PC-9 (cell line): ENCODE measurements around the gene VAC14. TPM values are rescaled to one million over a fixed set of nuclear protein-coding genes. Genes with fewer than 3 reads are reported as not detected.

Experiments
- BruUV-seq: library from RNA; stranded (reverse); fragments of 400-500 nt; replicated peaks from 2 replicates; lab custom pipeline; 2021; lab: Mats Ljungman, UMichigan
- CTCF ChIA-PET: fragments of 300-600 bp; sonication (Branson Sonifier 250); formaldehyde crosslinking; loops from one replicate; lab custom pipeline; 2022; ENCODE audit warnings: antibody characterized with exemption; lab: Charles Lee
- POLR2A ChIA-PET: fragments of 300-600 bp; sonication (Branson Sonifier 250); formaldehyde crosslinking; loops from one replicate; lab custom pipeline; 2022; ENCODE audit warnings: antibody characterized with exemption; ENCODE audit not compliant: unreplicated experiment; lab: Charles Lee
- DNase-seq, 2 experiments: peaks; one replicate each; pipeline versions ENCODE4 v3.0.0 to v3.0.0-alpha.2; 2015 to 2022; ENCODE audit warnings: mixed read lengths in 1 of 2
- H2AFZ ChIP-seq: fragments of 200-600 bp; sonication (generic); 2 replicates; pipeline ENCODE4 v1.8.1; 2017; ENCODE audit warnings: antibody characterized with exemption
- H3F3A ChIP-seq: fragments of 200-600 bp; sonication (generic); 2 replicates; pipeline ENCODE4 v1.8.1; 2017; ENCODE audit warnings: antibody characterized with exemption, mild to moderate bottlenecking, low read depth; ENCODE audit not compliant: insufficient read depth
- H3K27ac ChIP-seq: fragments of 200-600 bp; sonication (generic); 2 replicates; pipeline ENCODE4 v1.6.1; 2016; ENCODE audit warnings: mixed run types
- H3K27me3 ChIP-seq: fragments of 200-600 bp; sonication (generic); 2 replicates; pipeline ENCODE4 v1.6.1; 2016; ENCODE audit warnings: low read depth, mixed run types; ENCODE audit not compliant: insufficient read depth
- H3K36me3 ChIP-seq: fragments of 200-600 bp; sonication (generic); 2 replicates; pipeline ENCODE4 v1.6.1; 2016; ENCODE audit warnings: low read depth, mixed run types
- H3K4me1 ChIP-seq: fragments of 200-600 bp; sonication (generic); replicated peaks from 2 replicates; pipeline ENCODE4 v1.6.1; 2016; ENCODE audit warnings: mixed run types; ENCODE audit not compliant: insufficient read depth
- H3K4me2 ChIP-seq: fragments of 200-600 bp; sonication (generic); 2 replicates; pipeline ENCODE4 v1.6.1; 2017; ENCODE audit warnings: mixed run types
- H3K4me3 ChIP-seq: fragments of 200-600 bp; sonication (generic); 2 replicates; pipeline ENCODE4 v1.6.1; 2016; ENCODE audit warnings: mixed run types
- H3K79me2 ChIP-seq: fragments of 200-600 bp; sonication (generic); 2 replicates; pipeline ENCODE4 v1.6.1; 2017; ENCODE audit warnings: low read depth, mixed run types
- H3K9me2 ChIP-seq: fragments of 200-600 bp; sonication (generic); 2 replicates; pipeline ENCODE4 v1.8.1; 2017; ENCODE audit warnings: mild to moderate bottlenecking; ENCODE audit not compliant: insufficient read depth
- H3K9me3 ChIP-seq: fragments of 200-600 bp; sonication (generic); 2 replicates; pipeline ENCODE4 v1.8.1; 2016; ENCODE audit warnings: low read depth; ENCODE audit not compliant: insufficient read depth
- H4K20me1 ChIP-seq: fragments of 200-600 bp; sonication (generic); 2 replicates; pipeline ENCODE4 v1.8.1; 2017; ENCODE audit not compliant: insufficient read depth
- EZH2 ChIP-seq: fragments of 200-600 bp; sonication (generic); IDR thresholded peaks from 2 replicates; pipeline ENCODE4 v1.8.0; 2017; ENCODE audit warnings: antibody characterized with exemption, low read depth
- intact Hi-C: fragments of 100-400 bp; cut with micrococcal nuclease; formaldehyde crosslinking; loops from one replicate; pipeline ENCODE4 v1.10.0; 2022; ENCODE audit not compliant: unreplicated experiment
- total RNA-seq: library from RNA; stranded (reverse); gene quantifications from 2 replicates; pipeline ENCODE4 v1.2.3, GENCODE V29; 2021
- TF ChIP-seq, protein P1 (sequence below): fragments of 200-600 bp; sonication (generic); conservative IDR thresholded peaks from 2 replicates; pipeline ENCODE4 v1.6.1; 2017; ENCODE audit warnings: mixed run types, antibody characterized with exemption, mild to moderate bottlenecking, moderate library complexity

The VAC14 gene
- total RNA-seq, 1 experiment from 2014 or later: 46.8 TPM

- CTCF ChIA-PET: interaction anchor here (0.6 kb wide), 1 partner anchor 12 kb away, joined by 3 read pairs; no protein-coding TSS in a partner anchor
- BruUV-seq: no TSS peak
These were observed 134.9 kb downstream of the VAC14 start for GRCh38 chr16:70665806-70666735.

GRCh38 chr16:70665113-70665694 lies 135.8 kb downstream of the VAC14 start:
- H3K9me3 ChIP-seq: no peaks in the 10 kb centered on the region
- peaks cover 2% of the 10 kb centered on the region; the same call in 1 of the 2 replicates for H3K36me3 ChIP-seq
- no peaks in the 10 kb centered on the region for H3K4me1 ChIP-seq
- no peak for DNase-seq
- H3K27ac ChIP-seq: no peak overlapping the region
- no peaks in the 10 kb centered on the region for H3K27me3 ChIP-seq
- H3K4me2 ChIP-seq: no peak overlapping the region
- BruUV-seq: no TSS peak
- no peak overlapping the region for H2AFZ ChIP-seq
- TF ChIP-seq, protein P1, sequence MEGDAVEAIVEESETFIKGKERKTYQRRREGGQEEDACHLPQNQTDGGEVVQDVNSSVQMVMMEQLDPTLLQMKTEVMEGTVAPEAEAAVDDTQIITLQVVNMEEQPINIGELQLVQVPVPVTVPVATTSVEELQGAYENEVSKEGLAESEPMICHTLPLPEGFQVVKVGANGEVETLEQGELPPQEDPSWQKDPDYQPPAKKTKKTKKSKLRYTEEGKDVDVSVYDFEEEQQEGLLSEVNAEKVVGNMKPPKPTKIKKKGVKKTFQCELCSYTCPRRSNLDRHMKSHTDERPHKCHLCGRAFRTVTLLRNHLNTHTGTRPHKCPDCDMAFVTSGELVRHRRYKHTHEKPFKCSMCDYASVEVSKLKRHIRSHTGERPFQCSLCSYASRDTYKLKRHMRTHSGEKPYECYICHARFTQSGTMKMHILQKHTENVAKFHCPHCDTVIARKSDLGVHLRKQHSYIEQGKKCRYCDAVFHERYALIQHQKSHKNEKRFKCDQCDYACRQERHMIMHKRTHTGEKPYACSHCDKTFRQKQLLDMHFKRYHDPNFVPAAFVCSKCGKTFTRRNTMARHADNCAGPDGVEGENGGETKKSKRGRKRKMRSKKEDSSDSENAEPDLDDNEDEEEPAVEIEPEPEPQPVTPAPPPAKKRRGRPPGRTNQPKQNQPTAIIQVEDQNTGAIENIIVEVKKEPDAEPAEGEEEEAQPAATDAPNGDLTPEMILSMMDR: no peak
- TF ChIP-seq EZH2: no peak
- POLR2A ChIA-PET: no interaction called here
- intact Hi-C loops: no loop called here
- CTCF ChIA-PET: interaction anchor here (0.6 kb wide), 1 partner anchor 11 kb away, joined by 3 read pairs; no protein-coding TSS in a partner anchor
- no peaks in the 10 kb centered on the region for H4K20me1 ChIP-seq
- H3K9me2 ChIP-seq: no peaks in the 10 kb centered on the region
- H3F3A ChIP-seq: peaks cover 10% of the 10 kb centered on the region
- H3K79me2 ChIP-seq: no peaks in the 10 kb centered on the region
- H3K4me3 ChIP-seq: no peak overlapping the region

More at GRCh38 chr16:70665806-70666735, 134.9 kb downstream of the VAC14 start:
- DNase-seq: no peak
- intact Hi-C loops: no loop called here
- Histone ChIP-seq H2AFZ (no peak overlapping the region), H3K4me1 (no peaks in the 10 kb centered on the region), H3F3A (peaks cover 10% of the 10 kb centered on the region), H3K27ac (no peak overlapping the region), H3K79me2 (no peaks in the 10 kb centered on the region), H4K20me1 (no peaks in the 10 kb centered on the region), H3K4me2 (no peak overlapping the region), H3K4me3 (no peak overlapping the region), H3K9me2 (no peaks in the 10 kb centered on the region), H3K36me3 (peaks cover 6% of the 10 kb centered on the region; the same call in 1 of the 2 replicates), H3K9me3 (no peaks in the 10 kb centered on the region), H3K27me3 (no peaks in the 10 kb centered on the region)
- no peak for TF ChIP-seq EZH2
- TF ChIP-seq, protein P1: no peak
- POLR2A ChIA-PET: no interaction called here

DNA sequence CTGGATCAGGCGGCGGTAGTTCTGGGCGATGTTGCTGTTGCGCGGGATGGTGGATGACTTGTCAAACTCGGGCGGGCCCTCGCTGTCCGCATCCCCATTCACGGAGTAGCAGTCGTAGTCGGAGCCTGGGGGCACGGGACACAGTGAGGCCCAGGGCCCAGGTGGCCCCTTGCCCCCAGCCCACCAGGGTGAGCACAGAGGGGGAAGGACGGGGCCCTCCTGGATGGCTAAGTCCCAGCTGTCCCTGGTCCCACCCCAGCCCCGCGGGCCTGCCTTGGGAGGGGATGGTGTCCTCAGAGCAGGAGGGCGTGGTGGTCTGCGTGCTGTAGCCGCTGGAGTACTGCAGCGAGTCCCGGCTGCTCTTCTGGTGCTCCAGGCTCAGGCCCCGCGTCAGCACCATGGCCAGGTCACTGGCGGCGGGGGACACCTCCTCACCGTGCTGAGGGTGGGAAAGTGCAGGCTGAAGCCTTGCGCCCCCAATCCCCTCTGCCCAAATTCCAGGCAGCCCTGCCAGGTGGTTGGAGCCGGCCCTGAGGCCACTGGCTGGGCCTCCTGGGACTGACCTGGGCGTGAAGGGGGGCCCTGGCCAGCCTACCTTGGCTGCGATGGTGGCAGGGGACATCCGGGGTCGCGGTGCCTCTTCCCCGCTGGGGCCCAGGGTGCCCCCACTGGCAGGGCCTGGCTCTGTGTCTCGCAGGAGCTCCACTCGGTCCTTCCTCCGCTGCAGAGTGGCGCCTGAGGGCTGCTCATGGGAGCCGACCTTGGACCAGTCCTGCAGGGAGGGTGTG lies 136.4 kb downstream of the VAC14 start:
- no peak overlapping the region for H2AFZ ChIP-seq
- POLR2A ChIA-PET: no interaction called here
- H3K4me2 ChIP-seq: no peak overlapping the region
- no peak for DNase-seq
- H3K79me2 ChIP-seq: no peaks in the 10 kb centered on the region
- no peaks in the 10 kb centered on the region for H3K9me3 ChIP-seq
- no peaks in the 10 kb centered on the region for H3K36me3 ChIP-seq
- no peaks in the 10 kb centered on the region for H3K27me3 ChIP-seq
- H3K4me1 ChIP-seq: no peaks in the 10 kb centered on the region
- H3K9me2 ChIP-seq: no peaks in the 10 kb centered on the region
- no peak overlapping the region for H3K27ac ChIP-seq
- CTCF ChIA-PET: no interaction called here
- H3K4me3 ChIP-seq: no peak overlapping the region
- H4K20me1 ChIP-seq: no peaks in the 10 kb centered on the region
- intact Hi-C loops: no loop called here
- peaks cover 10% of the 10 kb centered on the region for H3F3A ChIP-seq
- no TSS peak for BruUV-seq
- no peak for TF ChIP-seq EZH2
- TF ChIP-seq, protein P1: no peak
